Measurements from ENCODE around the gene CHMP2A. TPM values are rescaled to one million over a fixed set of nuclear protein-coding genes. Genes with fewer than 3 reads are reported as not detected.
A peak's percentile ranks its signal among the peaks of the same experiment; 100 is the strongest.

Gene CHMP2A
- total and polyA plus RNA-seq, 2 of the 13 experiments (the other 11 are each of a cell fraction or from before 2014, with no cell fraction given): 49.7 to 55.0 TPM

- no peak for TF ChIP-seq ZFP91 (CRISPR knock-in tag; IDR thresholded peaks at IDR 0.05; ENCODE audit: borderline replicate concordance)
- TF ChIP-seq ZNF776 (CRISPR knock-in tag; IDR thresholded peaks at IDR 0.05): no peak
- peak; percentile 17; the same call in 1 of the 2 replicates for TF ChIP-seq CTCF (CRISPR knock-in tag; IDR thresholded peaks at IDR 0.05)
- TF ChIP-seq ZKSCAN8 (CRISPR knock-in tag; IDR thresholded peaks at IDR 0.05; ENCODE audit: borderline replicate concordance): no peak
- TF ChIP-seq CREBL2 (CRISPR knock-in tag; IDR thresholded peaks at IDR 0.05; ENCODE audit: borderline replicate concordance): no peak
- TF ChIP-seq SRF (IDR thresholded peaks at IDR 0.05; ENCODE audit: low read depth, low read length): no peak
- no peak for TF ChIP-seq ZNF609 (CRISPR knock-in tag; IDR thresholded peaks at IDR 0.05; ENCODE audit: borderline replicate concordance)
- TF ChIP-seq ZNF160 (CRISPR knock-in tag; IDR thresholded peaks at IDR 0.05): no peak
- TF ChIP-seq ZBTB38 (CRISPR knock-in tag; IDR thresholded peaks at IDR 0.05): 0 out of 2 replicates have a peak, but pooled peaks have one; percentile 20
- no peak for TF ChIP-seq ZNF629 (CRISPR knock-in tag; conservative IDR thresholded peaks at IDR 0.05)
- no peak for TF ChIP-seq TCF7L2 (IDR thresholded peaks at IDR 0.05; ENCODE audit: low read depth, low read length)
- TF ChIP-seq AGO2 (optimal IDR thresholded peaks at IDR 0.05; ENCODE audit: low read depth, low read length): peak; percentile 51
- no peak for TF ChIP-seq FOXK1 (CRISPR knock-in tag; IDR thresholded peaks at IDR 0.05; ENCODE audit: borderline replicate concordance, low read depth)
- no peak for TF ChIP-seq SAFB2 (CRISPR knock-in tag; IDR thresholded peaks at IDR 0.05; ENCODE audit: borderline replicate concordance, low read depth)
- no peak for TF ChIP-seq ESRRA (CRISPR knock-in tag; IDR thresholded peaks at IDR 0.05; ENCODE audit: low read depth)
- no peak for TF ChIP-seq NFIB (CRISPR knock-in tag; IDR thresholded peaks at IDR 0.05; ENCODE audit: borderline replicate concordance)
- peak; percentile 85 for TF ChIP-seq ZBTB33 (CRISPR knock-in tag; IDR thresholded peaks at IDR 0.05)
- no peak for TF ChIP-seq ZBTB8A (CRISPR knock-in tag; IDR thresholded peaks at IDR 0.05; ENCODE audit: borderline replicate concordance, low read depth)
Measured at GRCh38 chr19:58516964-58517833, 37.7 kb downstream of the CHMP2A start (continued).
